AG04449 (cell line): ENCODE data around the gene TNFSF10.
A peak's percentile ranks its signal among the peaks of the same experiment; 100 is the strongest.
"Not testable (repeated sequence)": the region's sequence is repeated elsewhere in the genome, so short reads cannot be mapped to it uniquely, and the experiment has no call there.

ENCODE experiments used
- CTCF ChIA-PET: fragments of 350-600 bp; formaldehyde crosslinking; extraction: SDS; loops from one replicate; lab custom pipeline; 2021; ENCODE audit warnings: antibody characterized with exemption; lab: Yijun Ruan, JAX
- POLR2A ChIA-PET: fragments of 400-600, 350-600 bp; formaldehyde crosslinking; extraction: SDS; loops from one replicate; lab custom pipeline; 2020; ENCODE audit warnings: antibody characterized with exemption, inconsistent platforms; lab: Yijun Ruan, JAX
- DNase-seq: peaks from one replicate; pipeline ENCODE4 v3.0.0-alpha.2; 2010; ENCODE audit warnings: low read depth, low spot score
- H3K4me3 ChIP-seq: 2 replicates; pipeline ENCODE4 v1.5.1; 2011; ENCODE audit warnings: low read depth, mild to moderate bottlenecking, control low read depth, low read length
- TF ChIP-seq, protein P1 (sequence below): IDR thresholded peaks from one replicate; pipeline ENCODE4 v1.5.1; 2011; ENCODE audit warnings: mild to moderate bottlenecking, moderate library complexity, low read length, control low read depth, inconsistent platforms; ENCODE audit not compliant: insufficient read depth; ENCODE audit errors: missing control alignments

Gene TNFSF10

DNA sequence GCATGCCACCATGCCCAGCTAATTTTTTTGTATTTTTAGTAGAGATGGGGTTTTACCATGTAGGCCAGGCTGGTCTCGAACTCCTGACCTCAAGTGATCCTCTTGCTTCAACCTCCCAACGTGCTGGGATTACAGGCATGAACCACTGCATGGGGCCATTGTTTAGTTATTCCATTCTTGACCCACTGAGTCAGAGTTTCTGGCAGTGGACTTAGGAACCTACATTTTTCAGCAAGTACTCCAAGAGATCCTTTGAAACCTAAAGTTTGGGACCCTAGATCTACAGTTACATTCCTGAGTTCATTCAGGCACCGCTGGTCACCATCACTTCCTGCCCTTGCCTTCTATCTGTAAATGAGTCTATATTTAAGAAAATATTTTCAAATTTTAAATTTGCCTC lies 1.4 kb upstream of the TNFSF10 start:
- POLR2A ChIA-PET, result no interaction called here
- H3K4me3 ChIP-seq, result no peak overlapping the region
- DNase-seq, result no peak
- CTCF ChIA-PET, result no interaction called here
- TF ChIP-seq, protein P1, sequence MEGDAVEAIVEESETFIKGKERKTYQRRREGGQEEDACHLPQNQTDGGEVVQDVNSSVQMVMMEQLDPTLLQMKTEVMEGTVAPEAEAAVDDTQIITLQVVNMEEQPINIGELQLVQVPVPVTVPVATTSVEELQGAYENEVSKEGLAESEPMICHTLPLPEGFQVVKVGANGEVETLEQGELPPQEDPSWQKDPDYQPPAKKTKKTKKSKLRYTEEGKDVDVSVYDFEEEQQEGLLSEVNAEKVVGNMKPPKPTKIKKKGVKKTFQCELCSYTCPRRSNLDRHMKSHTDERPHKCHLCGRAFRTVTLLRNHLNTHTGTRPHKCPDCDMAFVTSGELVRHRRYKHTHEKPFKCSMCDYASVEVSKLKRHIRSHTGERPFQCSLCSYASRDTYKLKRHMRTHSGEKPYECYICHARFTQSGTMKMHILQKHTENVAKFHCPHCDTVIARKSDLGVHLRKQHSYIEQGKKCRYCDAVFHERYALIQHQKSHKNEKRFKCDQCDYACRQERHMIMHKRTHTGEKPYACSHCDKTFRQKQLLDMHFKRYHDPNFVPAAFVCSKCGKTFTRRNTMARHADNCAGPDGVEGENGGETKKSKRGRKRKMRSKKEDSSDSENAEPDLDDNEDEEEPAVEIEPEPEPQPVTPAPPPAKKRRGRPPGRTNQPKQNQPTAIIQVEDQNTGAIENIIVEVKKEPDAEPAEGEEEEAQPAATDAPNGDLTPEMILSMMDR, result no peak

DNA sequence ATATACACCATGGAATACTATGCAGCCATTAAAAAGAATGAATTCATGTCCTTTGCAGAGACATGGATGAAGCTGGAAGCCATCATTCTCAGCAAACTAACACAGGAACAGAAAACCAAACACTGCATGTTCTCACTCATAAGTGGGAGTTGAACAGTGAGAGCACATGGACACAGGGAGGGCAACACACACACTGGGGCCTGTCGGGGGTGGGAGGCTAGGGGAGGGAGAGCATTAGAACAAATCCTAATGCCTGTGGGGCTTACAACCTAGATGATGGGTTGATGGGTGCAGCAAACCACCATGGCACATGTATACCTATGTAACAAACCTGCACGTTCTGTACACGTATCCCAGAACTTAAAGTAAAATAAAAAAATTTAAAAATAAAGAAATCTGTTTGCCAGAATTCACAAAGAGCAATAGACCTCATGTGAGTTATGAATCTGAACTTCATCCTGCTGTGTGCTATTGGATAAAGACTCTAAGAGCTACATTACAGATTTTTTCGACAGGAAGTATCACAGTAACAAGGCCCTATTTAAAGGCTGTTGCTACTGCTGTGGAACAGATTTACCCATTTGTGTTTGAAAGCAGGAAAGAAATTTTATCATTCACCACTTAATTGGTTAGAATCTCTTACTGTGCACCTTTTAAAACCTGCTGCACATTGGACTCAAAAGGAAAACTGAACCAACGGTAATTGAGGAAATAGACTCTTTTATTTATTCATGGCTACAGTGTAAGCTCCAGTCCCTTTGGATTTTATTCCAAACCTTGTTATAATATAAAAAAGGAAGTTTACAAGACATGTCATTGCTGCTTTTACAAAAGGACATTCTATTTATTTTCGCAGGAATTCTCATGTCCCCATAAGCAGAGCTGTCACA lies 1.1 kb downstream of the TNFSF10 start:
- DNase-seq, H3K4me3 ChIP-seq, POLR2A ChIA-PET: not testable (repeated sequence)
- CTCF ChIA-PET, result interaction anchor here (0.8 to 0.9 kb wide), 2 partner anchors 26 to 145 kb away, joined by 3 read pairs; no protein-coding TSS in a partner anchor

GRCh38 chr3:172520301-172520831 lies 2.9 kb downstream of the TNFSF10 start:
- POLR2A ChIA-PET, result no interaction called here

GRCh38 chr3:172519740-172520139 lies 3.5 kb downstream of the TNFSF10 start:
- POLR2A ChIA-PET, result no interaction called here
- no peak for DNase-seq
- TF ChIP-seq, protein P1, result no peak
- CTCF ChIA-PET, result interaction anchor here (1.1 to 1.7 kb wide), 4 partner anchors 58 to 154 kb away, joined by 3 to 7 read pairs (median 4); no protein-coding TSS in a partner anchor
- no peak overlapping the region for H3K4me3 ChIP-seq

More at GRCh38 chr3:172520301-172520831, 2.9 kb downstream of the TNFSF10 start:
- CTCF ChIA-PET, result interaction anchor here (1.3 to 1.7 kb wide), 3 partner anchors 76 to 153 kb away, joined by 3 to 7 read pairs (median 4); no protein-coding TSS in a partner anchor
- DNase-seq, result peak; percentile 24
- TF ChIP-seq, protein P1, result no peak
- no peak overlapping the region for H3K4me3 ChIP-seq

GRCh38 chr3:172518929-172519640 lies 4.1 kb downstream of the TNFSF10 start:
- ChIA-PET POLR2A (no interaction called here), CTCF (interaction anchor here (1.1 to 1.7 kb wide), 4 partner anchors 42 to 147 kb away, joined by 3 to 7 read pairs (median 4); no protein-coding TSS in a partner anchor)
- H3K4me3 ChIP-seq, result no peak overlapping the region
- TF ChIP-seq, protein P1, result no peak
- no peak for DNase-seq

GRCh38 chr3:172517859-172518466 lies 5.3 kb downstream of the TNFSF10 start:
- ChIA-PET CTCF (interaction anchor here (0.8 to 1.1 kb wide), 2 partner anchors 41 to 155 kb away, joined by 3 to 4 read pairs; no protein-coding TSS in a partner anchor), POLR2A (no interaction called here)
- no peak for DNase-seq
- TF ChIP-seq, protein P1, result no peak
- no peak overlapping the region for H3K4me3 ChIP-seq
